ENCODE data around the gene IMMP2L. TPM values are rescaled to one million over a fixed set of nuclear protein-coding genes. Genes with fewer than 3 reads are reported as not detected.

The IMMP2L gene
- total and polyA plus RNA-seq, 4 donors, result 7.3 to 21.1 (median 12.4) TPM

- Histone ChIP-seq H3K9ac (ENCODE audit: low read depth in 1 of 2, low read length in 2 of 2) (no peak overlapping the region), H3K27me3 (ENCODE audit: control insufficient read depth in 4 of 4, insufficient read depth in 4 of 4, low read length in 3 of 4) (no peaks in the 10 kb centered on the region), H3K9me3 (ENCODE audit: control insufficient read depth in 4 of 4, low read length in 3 of 4) (no peaks in the 10 kb centered on the region), H3K27ac (ENCODE audit: low read depth in 1 of 2, low read length in 2 of 2) (no peak overlapping the region), H3K36me3 (ENCODE audit: control insufficient read depth in 4 of 4, insufficient read depth in 3 of 4, low read depth in 1 of 4, low read length in 3 of 4) (no peaks in the 10 kb centered on the region), H3K4me1 (ENCODE audit: control insufficient read depth in 4 of 4, insufficient read depth in 4 of 4, low read length in 3 of 4) (no peaks in the 10 kb centered on the region), H3K4me3 (ENCODE audit: low read depth in 1 of 3, low read length in 3 of 3) (no peak overlapping the region)
- WGBS, result 94% methylated on average over 4 of the region's 4 CpGs
- DNase-seq (ENCODE audit: low spot score), result no peak
- TF ChIP-seq JUND (IDR thresholded peaks at IDR 0.05) (no peak), CTCF (IDR thresholded peaks at IDR 0.05; ENCODE audit: low read depth, low read length, missing input control) (no peak), HNF4A (conservative IDR thresholded peaks at IDR 0.05) (no peak), FOXA1 (IDR thresholded peaks at IDR 0.05) (no peak), ATF3 (IDR thresholded peaks at IDR 0.05) (no peak), RAD21 (IDR thresholded peaks at IDR 0.05) (no peak), REST (IDR thresholded peaks at IDR 0.05) (no peak), RXRA (IDR thresholded peaks at IDR 0.05) (no peak), EGR1 (IDR thresholded peaks at IDR 0.05; ENCODE audit: low read depth in 2 of 2) (no peak), FOXA2 (IDR thresholded peaks at IDR 0.05) (no peak), YY1 (IDR thresholded peaks at IDR 0.05) (no peak), MAX (IDR thresholded peaks at IDR 0.05) (no peak), NR2F2 (IDR thresholded peaks at IDR 0.05) (no peak), HNF4G (IDR thresholded peaks at IDR 0.05) (no peak), GABPA (IDR thresholded peaks at IDR 0.05 in 1 of 2, conservative IDR thresholded peaks at IDR 0.05 in 1 of 2) (no peak), TAF1 (conservative IDR thresholded peaks at IDR 0.05) (no peak)
Observed at GRCh38 chr7:111093496-111093895, 468.8 kb downstream of the IMMP2L start.

- no peak overlapping the region for H3K4me3 ChIP-seq (ENCODE audit: low read depth in 1 of 3, low read length in 3 of 3)
- no peak overlapping the region for H3K9ac ChIP-seq (ENCODE audit: low read depth in 1 of 2, low read length in 2 of 2)
- H3K36me3 ChIP-seq (ENCODE audit: control insufficient read depth in 4 of 4, insufficient read depth in 3 of 4, low read depth in 1 of 4, low read length in 3 of 4), result no peaks in the 10 kb centered on the region
- no peak overlapping the region for H3K27ac ChIP-seq (ENCODE audit: low read depth in 1 of 2, low read length in 2 of 2)
- H3K27me3 ChIP-seq (ENCODE audit: control insufficient read depth in 4 of 4, insufficient read depth in 4 of 4, low read length in 3 of 4), result no peaks in the 10 kb centered on the region
- H3K4me1 ChIP-seq (ENCODE audit: control insufficient read depth in 4 of 4, insufficient read depth in 4 of 4, low read length in 3 of 4), result no peaks in the 10 kb centered on the region
- TF ChIP-seq ATF3 (IDR thresholded peaks at IDR 0.05), result no peak
- no peak for TF ChIP-seq GABPA (IDR thresholded peaks at IDR 0.05 in 1 of 2, conservative IDR thresholded peaks at IDR 0.05 in 1 of 2)
- TF ChIP-seq FOXA2 (IDR thresholded peaks at IDR 0.05), result no peak
- no peak for TF ChIP-seq HNF4G (IDR thresholded peaks at IDR 0.05)
- no peak for DNase-seq (ENCODE audit: low spot score)
- H3K9me3 ChIP-seq (ENCODE audit: control insufficient read depth in 4 of 4, low read length in 3 of 4), result no peaks in the 10 kb centered on the region
- 72% methylated on average over 2 of the region's 2 CpGs for WGBS
Observed at GRCh38 chr7:111092406-111093236, 469.7 kb downstream of the IMMP2L start.

Measured in liver (tissue), 9 donors.